ENCODE data around the gene FXYD5.

The FXYD5 gene

DNA sequence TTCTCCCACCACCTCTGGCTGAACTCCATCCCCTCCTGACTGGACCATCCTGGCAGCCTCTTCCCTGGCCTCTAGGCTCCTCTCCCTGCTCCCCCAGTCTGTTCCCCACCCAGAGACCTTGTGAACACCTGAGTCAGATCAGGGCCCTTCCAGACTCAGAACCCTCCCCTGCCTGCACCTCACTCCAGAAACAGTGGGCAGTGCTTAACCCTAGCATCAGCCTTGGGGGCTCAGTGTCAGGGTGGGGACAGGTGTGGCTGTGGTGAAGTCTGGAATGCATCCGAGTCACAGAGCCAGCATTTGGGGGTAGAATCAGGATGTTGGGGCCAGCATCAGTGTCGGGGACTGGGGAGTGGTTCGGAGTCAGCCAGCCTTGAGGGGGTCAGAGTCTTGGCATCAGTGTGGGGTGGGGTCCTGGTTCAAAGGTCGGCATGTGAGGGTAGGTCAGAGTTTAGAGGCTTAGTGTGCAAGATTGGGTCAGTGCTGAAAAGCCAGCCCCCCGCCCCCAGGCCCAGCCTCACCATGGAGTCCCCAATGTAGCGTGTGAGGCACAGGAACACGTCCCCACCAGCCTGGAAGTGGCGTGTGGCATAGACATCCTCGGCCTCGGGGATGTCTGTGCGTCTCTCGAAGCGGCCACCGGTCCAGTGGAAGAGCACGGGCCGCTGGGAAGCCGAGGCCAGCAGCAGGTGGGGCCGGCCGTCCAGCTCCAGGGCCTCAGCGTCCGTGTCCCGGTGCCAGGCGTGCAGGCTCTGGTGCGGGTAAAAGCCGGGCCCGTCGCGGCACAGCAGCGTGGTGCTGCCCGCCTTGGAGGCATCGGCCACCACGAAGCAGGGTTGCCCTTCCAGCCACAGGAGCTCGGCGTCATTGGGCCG lies 28.5 kb upstream of the FXYD5 start:
- TF ChIP-seq GATA2 (IDR thresholded peaks at IDR 0.05; ENCODE audit: low read depth, low read length), result no peak
- TF ChIP-seq GATA3 (IDR thresholded peaks at IDR 0.05; ENCODE audit: low read depth, low read length), result no peak

DNA sequence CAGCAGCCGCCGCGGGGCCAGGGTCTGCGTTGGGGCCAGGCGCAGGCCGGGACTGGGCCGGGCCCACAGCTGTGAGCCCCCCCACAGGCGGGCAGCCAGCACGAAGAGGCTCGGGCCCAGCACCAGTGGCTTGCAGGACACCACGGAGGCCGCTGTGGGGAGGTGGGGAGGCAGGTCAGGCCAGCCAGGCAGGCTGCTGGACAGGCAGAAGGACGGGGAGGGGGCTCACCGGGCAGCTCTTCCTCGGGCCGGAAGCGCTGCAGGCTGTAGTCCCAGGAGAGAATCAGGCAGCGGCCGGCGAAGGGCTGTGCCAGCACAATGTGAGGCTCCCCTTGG lies 27.9 kb upstream of the FXYD5 start:
- no peak for TF ChIP-seq GATA2 (IDR thresholded peaks at IDR 0.05; ENCODE audit: low read depth, low read length)
- no peak for TF ChIP-seq GATA3 (IDR thresholded peaks at IDR 0.05; ENCODE audit: low read depth, low read length)

DNA sequence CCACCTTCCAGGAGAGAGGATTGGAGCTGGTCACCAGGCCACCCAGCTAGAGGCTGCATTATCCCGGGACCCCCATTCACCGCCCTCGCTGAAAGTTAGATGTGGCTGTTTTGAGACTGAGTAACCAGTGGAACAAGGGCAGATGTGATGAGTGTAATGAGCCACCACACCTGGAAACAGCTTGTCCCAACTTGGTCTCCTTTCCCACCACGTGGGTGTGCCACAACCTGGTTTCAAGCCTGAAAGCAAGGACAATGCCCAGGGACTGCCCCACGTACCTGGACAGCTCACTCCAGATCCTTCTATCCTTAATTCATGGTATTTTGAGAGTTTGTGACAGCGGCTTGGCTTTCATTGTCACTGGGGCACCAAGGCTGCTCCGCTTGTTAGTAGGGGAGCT lies 26.7 kb upstream of the FXYD5 start:
- TF ChIP-seq GATA2 (IDR thresholded peaks at IDR 0.05; ENCODE audit: low read depth, low read length), result no peak
- no peak for TF ChIP-seq GATA3 (IDR thresholded peaks at IDR 0.05; ENCODE audit: low read depth, low read length)

DNA sequence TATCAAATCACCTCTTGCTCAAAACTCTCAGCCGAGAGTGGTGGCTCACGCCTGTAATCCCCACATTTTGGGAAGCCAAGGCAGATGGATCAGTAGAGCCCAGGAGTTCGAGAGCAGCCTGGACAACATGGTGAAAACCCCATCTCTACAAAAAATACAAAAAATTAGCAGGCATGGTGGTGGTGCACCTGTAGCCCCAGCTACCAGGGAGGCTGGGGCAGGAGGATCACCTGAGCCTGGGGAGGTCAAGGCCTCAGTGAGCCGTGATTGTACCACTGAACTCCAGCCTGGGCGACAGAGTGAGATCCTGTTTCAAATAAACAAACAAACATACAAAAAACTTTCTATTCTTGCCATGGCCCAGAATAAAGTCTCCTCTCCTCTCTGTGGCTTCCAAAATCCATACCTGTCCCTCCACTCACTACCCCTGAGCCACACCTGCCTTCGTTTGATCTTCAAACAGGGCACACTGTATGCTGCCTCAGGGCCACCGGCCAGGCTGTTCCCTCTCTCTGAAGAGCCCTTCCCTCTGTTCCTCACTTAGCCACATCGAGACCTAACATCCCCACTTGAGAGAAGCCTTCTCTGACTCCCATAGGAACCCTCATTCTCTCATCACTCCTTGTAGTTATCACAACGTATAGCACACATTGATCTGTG lies 26.0 kb upstream of the FXYD5 start:
- TF ChIP-seq GATA3 (IDR thresholded peaks at IDR 0.05; ENCODE audit: low read depth, low read length) (no peak), GATA2 (IDR thresholded peaks at IDR 0.05; ENCODE audit: low read depth, low read length) (no peak)

DNA sequence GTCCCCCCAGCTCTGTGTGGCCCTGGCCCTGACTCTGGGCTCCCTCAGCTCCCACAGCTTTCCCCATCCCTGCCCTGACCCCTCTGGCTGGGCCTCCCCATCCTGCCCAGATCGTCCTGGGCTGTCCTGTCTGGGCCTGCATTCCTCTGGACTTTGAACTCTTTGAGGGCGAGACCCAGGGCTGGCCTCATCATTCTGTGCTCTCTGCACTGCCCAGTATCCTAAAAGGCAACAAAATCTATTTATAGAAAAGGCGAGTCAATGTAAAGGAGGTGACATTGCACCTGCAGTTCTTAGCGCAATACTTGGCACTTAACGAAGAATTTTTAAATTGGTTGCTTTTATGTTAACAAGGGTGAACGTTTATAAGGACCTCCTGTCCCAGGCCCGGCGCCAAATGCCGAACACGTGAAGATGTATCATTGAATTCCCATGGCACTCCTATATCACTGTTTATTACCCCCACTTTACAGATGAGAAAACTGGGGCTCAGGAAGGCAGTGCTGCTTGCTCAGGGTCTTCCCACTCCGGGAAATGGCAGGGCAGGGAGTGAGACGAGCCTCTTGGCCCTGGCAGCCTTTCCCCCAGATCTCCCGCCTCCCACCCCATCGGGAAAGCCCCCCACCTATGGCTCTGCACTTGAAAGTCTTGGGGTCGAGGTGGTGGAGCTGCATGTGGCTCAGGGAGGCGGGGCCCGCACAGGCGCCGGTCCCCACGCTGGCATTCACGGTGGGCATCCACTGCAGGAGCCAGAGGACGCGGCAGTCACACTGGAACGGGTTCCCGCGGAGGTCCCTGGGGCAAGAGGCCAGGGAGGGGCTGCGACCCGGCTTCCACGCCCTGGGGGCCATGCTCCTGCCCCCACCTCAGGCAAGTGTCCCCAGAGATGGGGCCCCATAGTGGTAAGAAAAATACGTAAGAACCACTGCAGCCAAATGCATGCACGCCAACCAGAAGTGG lies 23.5 kb upstream of the FXYD5 start:
- TF ChIP-seq GATA3 (IDR thresholded peaks at IDR 0.05; ENCODE audit: low read depth, low read length) (no peak), GATA2 (IDR thresholded peaks at IDR 0.05; ENCODE audit: low read depth, low read length) (no peak)

DNA sequence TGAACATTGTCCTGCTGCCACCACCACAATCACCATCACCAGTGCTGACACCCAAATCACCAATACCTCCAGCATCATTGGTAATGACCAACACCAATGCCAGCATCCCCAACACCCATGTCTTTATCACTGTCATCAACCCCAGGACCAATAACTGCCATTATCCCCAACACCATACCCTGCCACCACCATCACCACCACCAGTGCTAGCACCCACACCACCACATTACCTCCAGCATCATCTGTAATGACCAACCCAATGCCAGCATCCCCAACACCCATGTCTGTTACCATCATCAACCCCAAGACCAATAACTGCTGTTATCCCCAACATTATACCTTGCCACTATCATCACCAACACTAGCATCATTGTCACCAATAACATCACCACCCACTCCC lies 22.3 kb upstream of the FXYD5 start:
- no peak for TF ChIP-seq GATA2 (IDR thresholded peaks at IDR 0.05; ENCODE audit: low read depth, low read length)
- TF ChIP-seq GATA3 (IDR thresholded peaks at IDR 0.05; ENCODE audit: low read depth, low read length), result no peak

DNA sequence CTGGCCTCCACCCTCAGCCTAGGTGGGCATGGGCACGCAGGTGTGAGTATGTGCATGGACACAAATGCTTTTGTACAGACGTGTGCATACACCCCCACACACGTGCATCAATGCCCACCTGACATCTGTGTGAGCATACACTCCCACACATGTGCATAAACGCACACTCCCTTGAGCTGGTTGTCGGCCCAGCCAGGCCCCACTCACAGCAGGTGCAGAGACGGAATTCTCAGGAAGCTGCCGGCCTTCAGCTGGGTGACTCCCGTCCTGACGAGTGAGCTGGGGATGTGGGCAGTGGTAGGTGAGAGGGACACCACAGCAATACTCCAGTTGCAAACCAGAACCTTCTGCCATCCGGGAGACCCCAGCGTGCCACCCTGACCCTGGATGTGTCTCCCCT lies 20.7 kb upstream of the FXYD5 start:
- TF ChIP-seq GATA3 (IDR thresholded peaks at IDR 0.05; ENCODE audit: low read depth, low read length) (no peak), GATA2 (IDR thresholded peaks at IDR 0.05; ENCODE audit: low read depth, low read length) (no peak)

DNA sequence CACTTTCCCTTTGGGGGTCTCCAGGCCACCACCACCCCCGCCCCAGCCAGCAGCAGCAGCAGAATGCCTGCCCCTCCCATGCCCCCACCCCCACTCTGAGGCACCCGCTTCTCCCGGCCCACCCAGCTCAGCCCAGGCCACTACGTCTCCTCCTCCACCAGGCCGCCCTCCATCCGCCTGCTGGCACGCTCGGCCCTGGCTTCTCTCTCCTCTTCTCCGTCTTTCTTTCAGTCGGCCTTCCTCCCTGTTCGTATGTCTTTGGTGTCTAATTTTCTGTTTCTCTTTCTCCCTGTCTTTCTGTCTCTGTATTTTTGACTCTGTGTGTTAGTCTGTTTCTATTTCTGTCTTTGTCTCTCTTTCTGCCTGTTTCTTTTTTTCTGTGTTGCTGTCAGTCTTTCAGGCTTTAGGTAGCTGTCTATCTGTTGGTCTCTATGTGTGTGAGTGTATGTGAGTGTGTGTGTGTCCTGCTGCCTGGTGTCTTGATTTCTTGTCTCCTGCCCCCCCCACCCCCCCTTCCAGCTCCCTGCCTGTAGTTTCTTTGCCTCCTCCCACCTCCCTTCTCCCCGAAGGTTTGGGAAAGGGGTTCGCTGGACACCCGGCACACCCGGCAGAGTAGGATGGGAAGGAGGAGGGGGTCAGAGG lies 19.8 kb upstream of the FXYD5 start, which contains the start of gene LGI4:
LGI4 (minus strand) TSS at position 459 of the 642 bp plus-strand sequence; CDS start at position 80, 379 bp downstream.
- TF ChIP-seq GATA2 (IDR thresholded peaks at IDR 0.05; ENCODE audit: low read depth, low read length) (no peak), GATA3 (IDR thresholded peaks at IDR 0.05; ENCODE audit: low read depth, low read length) (no peak)

DNA sequence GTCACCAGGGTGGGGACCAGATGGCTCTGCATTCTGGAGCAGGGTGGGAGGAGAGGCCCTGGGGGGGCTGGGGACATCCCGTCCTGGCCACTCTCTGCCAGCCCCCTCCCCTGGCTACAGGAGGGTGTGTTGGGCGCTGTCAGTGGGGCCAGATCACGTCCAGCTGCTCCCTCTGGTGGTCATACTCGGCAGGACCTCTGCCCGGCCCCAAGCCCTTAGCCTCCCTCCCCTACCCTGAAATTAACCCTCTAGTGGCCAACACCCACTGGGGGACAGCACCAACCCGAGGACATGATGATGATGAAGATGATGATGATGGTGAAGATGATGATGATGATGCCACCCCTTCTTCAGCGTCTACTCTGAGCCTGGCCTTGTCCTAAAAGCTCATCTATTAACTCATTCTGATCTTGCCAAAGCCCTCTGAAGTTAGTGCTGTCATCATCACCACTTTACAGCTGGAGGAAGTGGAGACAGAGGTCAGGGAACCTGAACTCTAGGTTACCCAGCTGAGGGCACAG lies 19.1 kb upstream of the FXYD5 start:
- no peak for TF ChIP-seq GATA2 (IDR thresholded peaks at IDR 0.05; ENCODE audit: low read depth, low read length)
- no peak for TF ChIP-seq GATA3 (IDR thresholded peaks at IDR 0.05; ENCODE audit: low read depth, low read length)

DNA sequence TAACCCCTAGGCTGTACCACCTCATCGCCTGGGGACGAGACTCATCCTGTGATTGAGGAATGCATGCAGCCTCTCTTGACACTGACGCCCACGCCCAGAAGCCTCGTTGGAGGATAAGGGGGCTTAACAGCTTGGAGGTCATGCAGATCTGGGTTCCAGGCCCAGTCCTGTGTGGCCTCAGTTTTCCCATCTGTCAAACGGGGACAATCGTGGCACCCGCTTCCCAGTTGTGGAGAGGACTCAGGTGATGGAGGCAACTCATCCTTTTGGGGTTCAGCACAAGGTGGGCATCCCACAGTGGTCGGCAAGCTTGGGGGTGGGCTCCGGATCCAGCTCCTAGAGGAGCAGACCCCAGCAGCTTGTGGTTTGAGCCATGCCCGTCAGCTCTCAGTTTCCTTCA lies 18.3 kb upstream of the FXYD5 start:
- no peak for TF ChIP-seq GATA3 (IDR thresholded peaks at IDR 0.05; ENCODE audit: low read depth, low read length)
- TF ChIP-seq GATA2 (IDR thresholded peaks at IDR 0.05; ENCODE audit: low read depth, low read length), result no peak

DNA sequence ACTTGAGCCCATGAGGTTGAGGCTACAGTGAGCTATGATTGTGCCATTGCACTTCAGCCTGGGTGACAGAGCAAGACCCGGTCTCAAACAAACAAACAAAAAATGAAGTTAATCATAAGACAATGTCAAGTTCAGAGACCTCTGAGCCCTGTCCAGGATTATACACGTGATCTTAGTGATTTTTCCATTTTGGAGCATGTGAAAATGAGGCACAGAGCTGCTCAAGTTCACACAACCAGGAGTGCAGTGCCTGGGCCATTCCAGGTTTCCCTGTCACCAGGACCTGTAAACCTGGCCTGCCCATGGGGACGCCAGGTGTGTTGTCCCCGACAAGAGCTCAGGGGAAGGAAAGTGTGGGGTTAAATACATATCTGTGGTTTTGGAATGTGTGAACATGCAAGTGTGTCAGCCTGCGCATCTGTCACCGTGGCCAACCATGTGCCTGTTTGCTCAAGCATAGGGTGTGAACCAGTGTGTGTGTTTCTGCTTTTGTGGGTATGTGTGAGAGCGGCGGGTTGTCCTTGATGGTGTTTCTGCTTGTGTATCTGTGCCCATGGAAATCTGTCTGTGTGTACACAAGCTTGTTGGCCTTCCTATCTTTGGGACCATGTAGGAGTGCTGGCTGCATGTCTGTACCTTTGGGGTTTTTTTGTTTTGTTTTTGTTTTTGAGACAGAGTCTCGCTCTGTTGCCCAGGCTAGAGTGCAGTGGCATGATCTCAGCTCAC lies 17.4 kb upstream of the FXYD5 start:
- no peak for TF ChIP-seq GATA3 (IDR thresholded peaks at IDR 0.05; ENCODE audit: low read depth, low read length)
- no peak for TF ChIP-seq GATA2 (IDR thresholded peaks at IDR 0.05; ENCODE audit: low read depth, low read length)

DNA sequence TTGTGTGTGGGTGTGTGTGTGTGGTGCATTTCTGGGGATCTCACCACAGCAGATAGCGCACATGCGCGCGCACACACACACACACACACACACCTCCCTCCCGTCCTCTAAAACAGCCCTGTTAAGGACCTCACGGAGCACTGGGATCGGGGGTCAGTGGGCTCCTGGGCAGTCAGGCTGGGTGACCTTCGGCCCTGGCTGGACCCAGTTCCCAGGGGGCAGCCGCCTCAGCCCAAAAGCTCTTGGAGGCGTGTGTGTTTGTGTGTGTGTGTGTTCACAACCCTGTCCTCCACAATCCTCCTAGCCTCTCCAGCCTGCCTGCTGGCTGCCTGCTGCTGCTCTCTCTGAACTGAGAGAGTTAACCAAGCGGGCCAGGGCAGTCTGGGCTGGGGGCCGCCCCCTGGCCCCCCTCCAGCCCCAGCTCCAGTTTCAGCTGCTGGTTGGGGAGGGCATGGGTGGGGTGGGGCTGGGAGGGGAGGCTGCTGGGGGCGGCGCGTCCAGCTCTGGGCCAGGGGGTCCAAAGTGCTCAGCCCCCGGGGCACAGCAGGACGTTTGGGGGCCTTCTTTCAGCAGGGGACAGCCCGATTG lies 16.1 kb upstream of the FXYD5 start, which contains the start of gene FXYD1:
FXYD1 (plus strand) TSS at position 520 of the 588 bp plus-strand sequence. CDS start 1,256 bp downstream, outside the sequence.
- TF ChIP-seq GATA2 (IDR thresholded peaks at IDR 0.05; ENCODE audit: low read depth, low read length) (no peak), GATA3 (IDR thresholded peaks at IDR 0.05; ENCODE audit: low read depth, low read length) (no peak)

Measured in SH-SY5Y (cell line).